GM12865 (cell line): Measurements from ENCODE around the gene FEZF1.
"Not testable (repeated sequence)": the region's sequence is repeated elsewhere in the genome, so short reads cannot be mapped to it uniquely, and the experiment has no call there.

Experiments
- DNase-seq: peaks from one replicate; pipeline ENCODE4 v3.0.0; 2010; ENCODE audit warnings: low read depth
- H3K4me3 ChIP-seq: 2 replicates; pipeline ENCODE4 v1.5.1; 2011; ENCODE audit warnings: mild to moderate bottlenecking, low read depth, low read length, control low read depth
- CTCF ChIP-seq: IDR thresholded peaks from 2 replicates; pipeline ENCODE4 v1.5.1; 2011; ENCODE audit warnings: low read length, control low read depth, low read depth, inconsistent platforms; ENCODE audit not compliant: insufficient read depth; ENCODE audit errors: missing control alignments

The FEZF1 gene

GRCh38 chr7:122291189-122291588 lies 13.4 kb downstream of the FEZF1 start:
- DNase-seq, result no peak
- TF ChIP-seq CTCF, result no peak
- H3K4me3 ChIP-seq, result no peak overlapping the region

GRCh38 chr7:122290476-122290875 lies 14.1 kb downstream of the FEZF1 start:
- no peak overlapping the region for H3K4me3 ChIP-seq
- DNase-seq, result no peak
- no peak for TF ChIP-seq CTCF

GRCh38 chr7:122289426-122289825 lies 15.1 kb downstream of the FEZF1 start:
- no peak overlapping the region for H3K4me3 ChIP-seq
- no peak for DNase-seq
- TF ChIP-seq CTCF, result no peak

GRCh38 chr7:122284608-122285007 lies 19.9 kb downstream of the FEZF1 start:
- DNase-seq, H3K4me3 ChIP-seq: not testable (repeated sequence)

GRCh38 chr7:122273117-122273516 lies 31.4 kb downstream of the FEZF1 start:
- DNase-seq, result no peak
- no peak overlapping the region for H3K4me3 ChIP-seq
- no peak for TF ChIP-seq CTCF

GRCh38 chr7:122269241-122269640 lies 35.3 kb downstream of the FEZF1 start:
- DNase-seq, result no peak
- H3K4me3 ChIP-seq, result no peak overlapping the region
- no peak for TF ChIP-seq CTCF

GRCh38 chr7:122268101-122268500 lies 36.4 kb downstream of the FEZF1 start:
- DNase-seq, result no peak
- H3K4me3 ChIP-seq, result no peak overlapping the region
- no peak for TF ChIP-seq CTCF

- no peak for TF ChIP-seq CTCF
- no peak overlapping the region for H3K4me3 ChIP-seq
- no peak for DNase-seq
These were observed 42.3 kb downstream of the FEZF1 start for GRCh38 chr7:122262246-122262645.
